HG03196 (cell line): Measurements from ENCODE around the gene TAGLN3.

ENCODE experiments used
- ATAC-seq: cut with Tn5 transposase; IDR thresholded peaks from one replicate; pipeline ENCODE4 v1.9.1; 2021; ENCODE audit not compliant: unreplicated experiment

The TAGLN3 gene

GRCh38 chr3:111998636-111999483, at the start of gene TAGLN3:
TSS of gene TAGLN3 (plus strand) at chr3:111998922. CDS start at chr3:111999423, 501 bp downstream.
- no peak for ATAC-seq

- no peak for ATAC-seq
Observed at GRCh38 chr3:111949712-111950111, 49.0 kb upstream of the TAGLN3 start.

- no peak for ATAC-seq
Observed at GRCh38 chr3:111951032-111951431, 47.7 kb upstream of the TAGLN3 start.

GRCh38 chr3:111952086-111952485, 46.6 kb upstream of the TAGLN3 start:
- ATAC-seq: no peak

- no peak for ATAC-seq
Observed at GRCh38 chr3:111952866-111953450, 45.8 kb upstream of the TAGLN3 start.

GRCh38 chr3:111954228-111954990, 44.3 kb upstream of the TAGLN3 start:
- no peak for ATAC-seq

- no peak for ATAC-seq
Observed at GRCh38 chr3:111955876-111956275, 42.8 kb upstream of the TAGLN3 start.

- ATAC-seq: no peak
Observed at GRCh38 chr3:111956449-111956848, 42.3 kb upstream of the TAGLN3 start.

- ATAC-seq: no peak
Observed at GRCh38 chr3:111956995-111957734, 41.6 kb upstream of the TAGLN3 start.

- no peak for ATAC-seq
Observed at GRCh38 chr3:111961461-111962164, 37.1 kb upstream of the TAGLN3 start.

GRCh38 chr3:111963424-111963823, 35.3 kb upstream of the TAGLN3 start:
- ATAC-seq: no peak

GRCh38 chr3:111965484-111965883, 33.2 kb upstream of the TAGLN3 start:
- ATAC-seq: no peak

- ATAC-seq: no peak
Observed at GRCh38 chr3:111967068-111967467, 31.7 kb upstream of the TAGLN3 start.

GRCh38 chr3:111967651-111968274, 31.0 kb upstream of the TAGLN3 start:
- peak; percentile 93 for ATAC-seq

GRCh38 chr3:111968319-111969054, 30.2 kb upstream of the TAGLN3 start:
- ATAC-seq: no peak

GRCh38 chr3:111970376-111970775, 28.3 kb upstream of the TAGLN3 start:
- ATAC-seq: no peak

- ATAC-seq: no peak
Observed at GRCh38 chr3:111971533-111972130, 27.1 kb upstream of the TAGLN3 start.

- ATAC-seq: no peak
Observed at GRCh38 chr3:111972891-111973290, 25.8 kb upstream of the TAGLN3 start.

GRCh38 chr3:111975131-111975530, 23.6 kb upstream of the TAGLN3 start:
- ATAC-seq: no peak
